HK-2 (cell line): ENCODE data around the gene ADPRM.
"Not testable (repeated sequence)": the region's sequence is repeated elsewhere in the genome, so short reads cannot be mapped to it uniquely, and the experiment has no call there.

Experiments
- DNase-seq: peaks from one replicate; pipeline ENCODE4 v3.0.0-alpha.2; 2018; ENCODE audit not compliant: unreplicated experiment

Gene ADPRM

GRCh38 chr17:10699856-10700255, 2.5 kb downstream of the ADPRM start:
- DNase-seq, result no peak

GRCh38 chr17:10702574-10702973, 5.2 kb downstream of the ADPRM start:
- DNase-seq, result no peak

GRCh38 chr17:10705727-10706126, 8.3 kb downstream of the ADPRM start:
- DNase-seq, result no peak

- DNase-seq, result no peak
These were observed 15.9 kb downstream of the ADPRM start for GRCh38 chr17:10713318-10713717.

GRCh38 chr17:10716218-10716617, 18.8 kb downstream of the ADPRM start:
- DNase-seq, result no peak

DNA sequence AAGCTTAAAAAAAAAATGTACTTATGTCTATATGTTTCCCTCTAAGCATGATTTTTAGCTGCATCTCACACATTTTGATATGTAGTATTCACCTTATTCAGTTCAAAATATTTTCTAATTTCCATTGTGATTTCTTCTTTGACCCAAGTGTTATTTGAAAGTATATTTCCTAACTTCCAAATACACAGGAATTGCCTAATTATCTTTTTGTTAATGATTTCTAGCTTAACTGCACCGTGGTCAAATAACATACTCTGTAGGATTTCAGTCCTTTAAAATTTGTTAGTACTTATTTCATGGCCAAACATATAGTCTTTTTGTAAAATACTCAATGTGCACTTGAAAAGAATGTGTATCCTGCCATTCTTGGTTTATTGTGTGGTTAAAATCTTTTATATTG, 21.2 kb downstream of the ADPRM start:
- no peak for DNase-seq

- no peak for DNase-seq
These were observed 27.3 kb downstream of the ADPRM start for GRCh38 chr17:10724546-10725195.

DNA sequence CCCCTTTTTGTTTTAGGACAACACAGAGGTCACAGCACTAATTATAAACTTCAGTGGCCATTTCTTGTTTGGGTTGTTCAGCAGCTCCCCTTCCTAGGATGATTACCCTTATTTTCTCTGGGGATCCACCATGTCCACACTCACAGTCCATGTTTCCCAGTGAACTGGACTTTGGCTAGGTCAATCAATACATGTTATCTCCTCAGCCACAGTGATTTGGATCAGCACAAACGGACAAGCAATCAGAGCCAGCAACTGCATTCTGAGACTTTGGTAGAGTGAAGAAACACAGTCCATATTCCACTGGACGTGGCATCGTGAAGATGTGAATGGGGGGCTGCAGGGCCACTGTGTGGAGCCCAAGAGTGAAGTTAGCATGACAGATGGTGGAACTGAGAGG, 27.9 kb downstream of the ADPRM start:
- no peak for DNase-seq

GRCh38 chr17:10726196-10726595, 28.8 kb downstream of the ADPRM start:
- no peak for DNase-seq

DNA sequence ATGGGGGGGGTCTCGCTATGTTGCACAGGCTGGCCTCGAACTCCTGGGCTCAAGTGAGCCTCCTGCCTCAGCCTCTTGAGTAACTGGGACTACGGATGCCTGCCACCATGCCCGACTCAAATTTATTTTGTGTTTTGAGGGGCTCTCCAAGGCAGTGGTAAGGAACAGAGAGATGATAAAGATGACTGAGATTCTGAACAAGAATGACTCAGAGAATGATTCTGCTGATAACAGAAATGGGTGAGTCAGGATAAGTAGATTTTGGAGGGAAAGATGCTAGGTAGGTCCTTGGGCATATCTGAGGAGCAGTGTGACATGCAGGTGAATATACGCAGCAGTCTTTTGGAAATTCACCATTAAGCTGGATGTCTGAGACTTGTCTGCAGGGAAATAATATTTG, 29.8 kb downstream of the ADPRM start:
- DNase-seq, result no peak

DNA sequence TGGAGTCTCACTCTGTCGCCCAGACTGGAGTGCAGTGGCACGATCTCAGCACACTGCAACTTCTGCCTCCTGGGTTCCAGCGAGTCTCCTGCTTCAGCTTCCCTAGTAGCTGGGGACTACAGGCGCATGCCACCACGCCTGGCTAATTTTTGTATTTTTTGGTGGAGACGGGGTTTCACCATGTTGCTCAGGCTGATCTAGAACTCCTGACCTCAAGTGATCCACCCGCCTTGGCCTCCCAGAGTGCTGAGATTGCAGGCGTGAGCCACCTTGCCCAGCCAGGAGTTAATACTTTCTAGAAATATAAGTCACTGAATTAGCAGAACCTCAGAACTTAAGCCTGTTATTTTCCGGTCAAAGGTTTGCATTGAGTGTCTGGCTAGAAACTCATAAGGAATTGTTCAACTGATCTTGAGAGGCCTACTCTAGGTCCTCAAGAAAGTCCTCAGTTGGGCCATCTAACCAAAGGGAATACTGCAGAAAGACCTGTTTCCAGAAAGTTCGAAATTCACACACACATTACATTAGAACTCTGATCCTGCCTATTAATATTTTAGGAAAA, 31.0 kb downstream of the ADPRM start:
- no peak for DNase-seq

DNA sequence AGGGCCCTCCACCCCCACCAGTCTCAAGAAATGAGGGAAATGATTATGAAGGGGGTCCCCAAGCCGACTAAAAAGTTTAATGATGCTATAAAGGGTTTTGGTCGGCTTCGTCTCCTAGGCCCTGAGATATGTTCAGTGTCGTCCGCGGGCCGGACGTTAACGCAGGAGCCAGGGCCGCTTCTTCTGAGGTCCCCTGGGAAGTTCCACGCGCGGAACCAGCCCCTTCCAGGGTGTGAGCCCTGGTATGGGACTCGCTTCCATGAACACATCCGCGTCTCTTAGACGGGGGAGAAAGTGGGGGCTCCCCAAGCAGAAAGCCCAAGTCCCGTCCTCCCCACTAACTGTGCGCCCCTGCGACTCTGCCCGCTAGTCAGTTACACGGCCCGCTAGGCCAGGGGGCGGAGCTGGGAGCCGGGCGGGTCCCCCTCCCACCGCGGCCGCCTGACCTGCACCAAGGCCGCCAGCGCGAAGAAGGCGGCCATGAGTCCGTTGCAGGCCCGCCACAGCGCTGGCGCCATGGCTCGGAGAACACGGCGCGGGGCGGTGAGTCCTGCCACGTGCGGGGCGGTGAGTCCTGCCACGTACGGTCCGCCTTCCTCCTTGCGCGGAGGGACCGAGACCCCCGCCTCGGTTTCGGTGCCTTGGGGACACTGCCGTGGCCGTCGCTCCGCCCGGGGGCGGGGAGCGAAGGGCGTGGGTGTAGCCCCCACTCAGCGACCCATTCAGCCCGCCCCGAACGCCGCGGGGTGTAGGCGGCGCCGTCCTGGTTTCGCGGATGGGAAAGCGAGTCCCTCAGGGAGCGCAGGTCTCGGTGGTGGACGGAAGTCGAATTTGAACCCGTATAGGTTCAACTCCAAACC, 32.2 kb downstream of the ADPRM start, which contains the start of gene TMEM220:
Gene TMEM220, minus strand, starts transcription at position 690 of the 860 bp plus-strand sequence. Its CDS starts 172 bp downstream, at position 518.
- DNase-seq, result no peak

GRCh38 chr17:10730247-10730646, 32.9 kb downstream of the ADPRM start:
- not testable (repeated sequence) for DNase-seq

DNA sequence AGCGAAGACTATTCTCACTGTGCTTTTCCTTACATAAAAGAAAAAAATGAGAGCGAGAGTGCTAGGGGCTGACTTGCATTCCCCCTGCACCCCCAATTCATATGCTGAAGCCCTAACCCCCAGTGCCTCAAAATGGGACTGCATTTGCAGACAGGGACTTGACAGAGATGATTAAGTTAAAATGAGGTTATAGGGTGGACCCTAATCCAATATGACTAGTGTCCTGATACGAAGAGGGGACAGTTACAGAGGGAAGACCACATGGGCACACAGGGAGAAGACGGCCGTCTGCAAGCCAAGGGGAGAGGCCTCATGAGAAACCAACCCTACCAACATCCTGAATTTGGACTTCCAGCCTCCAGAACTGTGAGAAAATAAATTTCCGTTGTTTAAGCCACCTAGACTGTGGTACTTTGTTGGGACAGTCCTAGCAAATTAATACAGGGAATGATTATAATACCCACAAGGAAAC, 34.0 kb downstream of the ADPRM start:
- DNase-seq, result no peak

DNA sequence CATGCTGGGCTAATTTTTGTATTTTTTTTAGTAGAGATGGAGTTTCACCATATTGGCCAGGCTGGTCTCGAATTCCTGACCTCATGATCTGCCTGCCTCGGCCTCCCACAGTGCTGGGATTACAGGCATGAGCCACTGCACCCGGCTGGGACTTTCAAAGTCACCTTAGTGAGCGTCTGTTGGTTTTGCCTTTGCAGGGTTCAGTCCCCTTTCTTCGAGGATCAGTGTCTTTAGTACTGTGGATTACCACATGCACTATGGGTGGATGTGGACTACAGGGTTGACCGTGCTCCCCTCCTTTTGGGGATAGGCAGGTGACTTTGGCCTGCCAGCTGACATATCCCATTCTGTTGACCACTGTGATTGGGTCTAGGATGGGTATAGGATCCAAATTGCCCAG, 34.7 kb downstream of the ADPRM start:
- not testable (repeated sequence) for DNase-seq

GRCh38 chr17:10733666-10734065, 36.3 kb downstream of the ADPRM start:
- DNase-seq, result no peak

DNA sequence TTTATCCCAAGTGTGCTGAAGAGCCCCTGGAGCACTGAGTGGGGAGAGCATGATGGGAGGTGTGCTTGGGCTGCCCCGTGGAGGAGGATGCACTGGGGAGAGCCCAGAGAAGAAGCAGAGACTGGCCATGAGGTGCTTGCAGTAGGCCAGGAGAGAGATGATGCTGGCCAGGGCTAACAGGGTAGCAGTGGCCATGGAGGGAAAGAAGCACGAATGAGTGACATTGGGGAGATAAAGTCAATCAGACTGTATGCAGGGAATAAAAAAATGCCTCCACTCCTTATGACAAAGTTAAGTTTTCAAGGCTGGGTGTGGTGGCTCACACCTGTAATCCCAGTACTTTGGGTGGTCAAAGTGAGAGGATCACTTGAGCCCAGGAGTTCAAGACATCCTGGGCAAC, 37.9 kb downstream of the ADPRM start:
- no peak for DNase-seq

DNA sequence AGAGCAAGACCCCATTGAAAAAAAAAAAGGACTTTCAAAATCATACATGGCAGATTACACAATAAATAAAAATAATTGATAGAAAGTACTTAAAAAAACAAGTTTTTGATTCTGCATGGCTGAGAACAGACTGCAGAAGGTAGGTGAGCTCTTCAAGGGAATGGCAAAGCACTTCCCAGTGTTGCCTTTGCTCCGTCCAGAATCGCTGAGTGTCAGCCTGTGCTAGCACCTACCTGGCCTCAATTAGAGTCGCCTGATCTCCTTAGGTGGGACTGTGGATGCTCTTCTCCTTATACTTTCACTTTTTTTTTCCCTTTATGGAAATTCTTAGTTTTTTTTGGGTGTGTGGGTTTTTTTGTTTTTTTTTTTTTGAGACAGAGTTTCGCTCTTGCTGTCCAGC, 38.4 kb downstream of the ADPRM start:
- no peak for DNase-seq

GRCh38 chr17:10737168-10737622, 39.8 kb downstream of the ADPRM start:
- peak; percentile 37 for DNase-seq

GRCh38 chr17:10737736-10738135, 40.3 kb downstream of the ADPRM start:
- DNase-seq, result no peak

DNA sequence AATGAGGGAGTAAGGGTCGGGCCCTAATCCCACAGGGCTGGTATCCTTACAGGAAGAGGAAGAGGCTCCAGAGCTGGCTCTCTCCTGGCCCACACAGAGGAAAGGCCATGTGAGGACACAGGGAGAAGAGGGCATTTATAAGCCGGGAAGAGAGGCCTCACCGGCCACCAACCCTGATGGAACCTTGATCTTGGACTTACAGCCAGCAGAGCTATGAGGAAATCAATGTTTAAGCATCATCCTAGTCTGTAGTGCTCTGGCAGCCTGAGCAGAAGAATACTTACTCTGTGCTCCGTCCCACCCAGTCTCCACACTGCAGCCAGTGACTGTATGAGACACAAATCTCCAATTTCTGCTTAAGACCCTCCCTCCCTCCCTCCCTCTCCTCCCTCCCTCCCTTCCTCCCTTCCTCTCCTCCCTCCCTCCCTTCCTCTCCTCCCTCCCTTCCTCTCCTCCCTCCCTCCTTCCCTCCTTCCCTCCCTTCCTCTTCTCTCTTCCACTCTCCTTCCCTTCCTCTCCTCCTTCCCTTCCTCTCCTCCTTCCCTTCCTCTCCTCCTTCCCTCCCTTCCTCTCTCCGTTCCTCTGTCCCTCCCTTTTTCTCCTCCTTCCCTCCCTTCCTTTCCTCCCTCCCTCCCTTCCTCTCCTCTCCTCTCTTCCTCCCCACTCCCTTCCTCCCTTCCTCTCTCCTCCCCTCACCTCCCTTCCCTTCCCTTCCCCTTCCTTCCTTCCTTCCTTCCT, 41.3 kb downstream of the ADPRM start:
- DNase-seq, result no peak

GRCh38 chr17:10739386-10739785, 42.0 kb downstream of the ADPRM start:
- DNase-seq, result no peak
